ENCODE data around the gene PDE6A. TPM values are rescaled to one million over a fixed set of nuclear protein-coding genes. Genes with fewer than 3 reads are reported as not detected.

The PDE6A gene
- total and polyA plus RNA-seq, 9 of the 15 experiments (the other 6 are each of a cell fraction or from before 2014, with no cell fraction given) = 0.01 to 0.04 (median 0.01) TPM; not detected in 6

- no peak; the same call in 1 of the 2 replicates for TF ChIP-seq REST (IDR thresholded peaks at IDR 0.05; ENCODE audit: borderline replicate concordance)
- no peak for TF ChIP-seq REST (CRISPR knock-in tag; IDR thresholded peaks at IDR 0.05; ENCODE audit: low read depth)
- no peak for TF ChIP-seq BRD9 (IDR thresholded peaks at IDR 0.05; ENCODE audit: low read depth, partially characterized antibody)
- TF ChIP-seq ZBTB26 (CRISPR knock-in tag; IDR thresholded peaks at IDR 0.05) = no peak
- no peak for TF ChIP-seq MYNN (IDR thresholded peaks at IDR 0.05)
- TF ChIP-seq MYNN (CRISPR knock-in tag; IDR thresholded peaks at IDR 0.05) = no peak
- TF ChIP-seq HEY1 (CRISPR knock-in tag; IDR thresholded peaks at IDR 0.05; ENCODE audit: borderline replicate concordance) = no peak
- no peak for TF ChIP-seq POLR2AphosphoS2 (IDR thresholded peaks at IDR 0.05; ENCODE audit: low read length)
- TF ChIP-seq ZBTB9 (CRISPR knock-in tag; IDR thresholded peaks at IDR 0.05) = no peak
- no peak for TF ChIP-seq ETS1 (conservative IDR thresholded peaks at IDR 0.05; ENCODE audit: control insufficient read depth, low read depth, low read length)
- TF ChIP-seq E2F3 (CRISPR knock-in tag; IDR thresholded peaks at IDR 0.05) = no peak
- TF ChIP-seq WHSC1 (IDR thresholded peaks at IDR 0.05; ENCODE audit: low read length) = no peak
- 0 out of 2 replicates have a peak, but pooled peaks have one; percentile 27 for TF ChIP-seq FOSL1 (tag; conservative IDR thresholded peaks at IDR 0.05)
- TF ChIP-seq SMARCB1 (IDR thresholded peaks at IDR 0.05; ENCODE audit: insufficient read length, low read depth) = no peak
- TF ChIP-seq ETV6 (IDR thresholded peaks at IDR 0.05; ENCODE audit: borderline replicate concordance in 1 of 2, low read depth in 2 of 2, low read length in 1 of 2) = no peak
- TF ChIP-seq ETV6 (CRISPR knock-in tag; IDR thresholded peaks at IDR 0.05; ENCODE audit: borderline replicate concordance) = no peak
Measured at GRCh38 chr5:149930749-149931574, 13.6 kb downstream of the PDE6A start (continued).
